Raji (cell line): Measurements from ENCODE around the gene TUBGCP6.

Experiments used
- POLR2A ChIP-seq: IDR thresholded peaks from 2 replicates; pipeline ENCODE4 v1.6.1; 2011; ENCODE audit warnings: low read depth, low read length, control low read depth; ENCODE audit not compliant: insufficient read depth

TUBGCP6 gene

GRCh38 chr22:50260434-50260800 lies 15.6 kb upstream of the TUBGCP6 start:
- TF ChIP-seq POLR2A = no peak

GRCh38 chr22:50259302-50259701 lies 14.5 kb upstream of the TUBGCP6 start:
- TF ChIP-seq POLR2A = no peak

DNA sequence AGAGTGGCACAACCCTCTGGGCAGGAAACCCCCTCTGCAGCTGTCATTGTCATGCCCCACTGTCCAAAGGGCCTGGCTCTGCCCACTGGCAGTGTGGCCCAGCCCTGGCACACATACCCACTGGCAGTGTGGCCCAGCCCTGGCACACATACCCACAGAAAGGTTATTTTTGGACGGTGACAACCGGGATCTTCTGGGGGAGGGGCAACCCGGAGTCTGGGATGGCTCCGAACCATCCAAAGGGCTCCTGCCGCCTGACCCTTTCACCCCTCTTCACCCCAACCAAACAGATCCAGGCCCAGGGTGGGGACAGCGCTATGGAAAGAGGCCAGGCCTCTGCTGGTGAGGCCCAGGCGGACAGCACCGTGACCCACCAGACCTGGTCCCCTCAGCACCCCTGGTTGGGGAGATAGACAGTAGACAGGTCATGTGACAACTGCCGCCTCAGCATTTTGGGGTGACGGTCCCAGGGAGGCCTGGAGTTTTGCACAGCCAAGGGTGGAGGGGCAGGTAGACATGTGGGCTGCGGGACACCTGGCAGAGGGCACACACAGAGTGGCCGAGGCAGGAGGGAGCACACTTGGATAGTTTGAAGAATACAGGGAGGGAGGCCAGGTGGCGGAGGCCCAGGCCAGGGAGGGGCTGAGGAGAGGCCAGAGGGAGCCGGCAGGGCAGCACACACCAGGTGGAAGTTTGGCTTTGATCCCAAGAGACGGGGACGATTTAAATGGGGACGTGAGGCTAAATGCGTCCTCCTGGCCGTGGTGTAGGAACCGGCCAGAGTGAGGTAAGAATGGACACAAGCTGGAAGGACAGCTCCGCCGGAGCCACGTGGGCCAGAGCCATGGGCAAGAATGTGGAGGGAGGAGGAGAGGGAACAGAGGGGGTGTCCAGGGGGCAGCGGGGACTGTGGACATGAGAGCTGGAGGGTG lies 13.8 kb upstream of the TUBGCP6 start:
- TF ChIP-seq POLR2A = no peak

DNA sequence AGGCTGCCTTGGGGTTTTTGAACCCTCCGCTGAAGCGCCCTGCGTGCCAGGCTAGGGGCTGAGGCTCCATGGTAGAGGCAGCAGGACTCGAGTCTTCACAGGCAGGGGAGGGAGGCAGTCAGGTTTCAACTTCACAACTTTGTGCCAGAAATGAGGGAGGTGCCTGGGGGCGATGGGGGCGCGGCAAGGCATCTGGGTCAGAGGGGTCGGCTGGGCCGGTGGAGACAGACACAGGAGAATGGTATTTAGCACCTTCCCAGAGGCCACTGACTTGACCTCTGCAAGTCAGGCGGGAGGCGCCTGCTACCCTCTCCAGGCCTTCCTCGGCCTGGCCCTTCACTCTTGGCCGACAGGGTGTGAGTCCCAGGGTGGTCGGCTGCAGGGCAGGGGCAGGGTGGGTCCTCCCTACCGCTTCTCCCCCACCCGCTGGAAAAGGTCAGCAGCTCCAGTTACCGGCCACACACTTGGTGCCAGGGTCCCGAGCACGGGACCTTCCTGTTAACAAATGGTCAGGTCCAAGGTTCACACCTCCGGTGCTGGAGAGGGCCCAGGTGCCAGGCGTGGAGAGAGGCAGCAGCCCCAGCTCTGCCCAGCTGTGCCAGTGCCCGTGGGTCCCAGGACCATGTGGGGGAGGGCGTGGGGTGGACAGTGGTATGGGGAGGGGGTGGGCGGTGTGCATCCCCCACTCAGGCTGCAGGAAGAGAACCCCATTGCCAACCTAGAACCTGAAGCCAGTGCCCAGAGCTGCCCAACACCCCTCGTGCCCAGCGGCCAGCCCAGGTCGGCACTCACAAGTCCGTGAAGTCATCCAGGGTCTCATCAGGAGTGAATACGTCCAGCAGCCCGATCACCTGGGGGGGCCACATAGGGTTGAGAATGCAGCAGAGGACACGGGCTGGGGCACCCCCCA lies 12.9 kb upstream of the TUBGCP6 start:
- no peak for TF ChIP-seq POLR2A

DNA sequence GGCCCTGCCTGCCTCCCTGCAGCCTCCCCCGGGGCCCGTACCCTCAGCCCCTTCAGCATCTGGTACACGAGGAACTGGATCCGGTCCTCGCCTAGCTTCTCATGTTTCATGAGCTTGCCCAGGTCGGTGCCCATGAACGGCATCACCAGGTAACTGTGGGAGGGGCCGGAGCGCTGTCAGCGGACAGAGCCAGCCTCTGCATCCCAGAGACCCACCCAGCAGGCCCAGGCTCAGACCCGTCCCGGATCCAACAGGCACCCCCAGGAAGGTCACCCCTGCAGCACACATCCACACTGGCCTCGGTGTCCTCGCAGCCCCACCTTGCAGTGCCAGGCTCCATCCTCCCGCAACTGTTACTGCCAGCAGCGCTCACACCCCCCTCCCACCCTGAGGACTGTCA lies 12.2 kb upstream of the TUBGCP6 start:
- TF ChIP-seq POLR2A = no peak

GRCh38 chr22:50256258-50256862 lies 11.5 kb upstream of the TUBGCP6 start:
- TF ChIP-seq POLR2A = no peak

- TF ChIP-seq POLR2A = no peak
Measured at GRCh38 chr22:50255607-50256006, 10.8 kb upstream of the TUBGCP6 start.

GRCh38 chr22:50255099-50255498 lies 10.3 kb upstream of the TUBGCP6 start:
- no peak for TF ChIP-seq POLR2A

DNA sequence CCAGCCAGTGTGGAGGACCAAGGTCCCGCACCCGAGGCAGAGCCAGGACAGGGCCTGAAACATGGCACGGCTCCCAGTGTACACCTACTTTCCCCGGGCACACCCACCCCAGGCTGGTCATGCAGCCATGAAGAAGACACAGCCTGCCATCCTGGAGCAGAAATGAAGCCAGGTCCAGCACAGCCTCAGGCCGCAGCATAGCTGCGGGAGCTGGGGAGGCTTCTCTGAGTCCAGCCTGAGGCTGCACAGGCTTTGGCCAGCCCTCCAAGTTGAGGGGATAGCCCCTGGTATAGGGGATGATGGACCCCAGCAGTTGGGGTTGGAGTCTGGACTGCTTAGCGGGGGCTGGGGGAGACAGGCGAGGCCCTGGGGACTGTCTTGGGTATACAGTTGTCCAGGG lies 9.1 kb upstream of the TUBGCP6 start:
- TF ChIP-seq POLR2A = no peak

GRCh38 chr22:50253046-50253915 lies 8.5 kb upstream of the TUBGCP6 start:
- TF ChIP-seq POLR2A = no peak

DNA sequence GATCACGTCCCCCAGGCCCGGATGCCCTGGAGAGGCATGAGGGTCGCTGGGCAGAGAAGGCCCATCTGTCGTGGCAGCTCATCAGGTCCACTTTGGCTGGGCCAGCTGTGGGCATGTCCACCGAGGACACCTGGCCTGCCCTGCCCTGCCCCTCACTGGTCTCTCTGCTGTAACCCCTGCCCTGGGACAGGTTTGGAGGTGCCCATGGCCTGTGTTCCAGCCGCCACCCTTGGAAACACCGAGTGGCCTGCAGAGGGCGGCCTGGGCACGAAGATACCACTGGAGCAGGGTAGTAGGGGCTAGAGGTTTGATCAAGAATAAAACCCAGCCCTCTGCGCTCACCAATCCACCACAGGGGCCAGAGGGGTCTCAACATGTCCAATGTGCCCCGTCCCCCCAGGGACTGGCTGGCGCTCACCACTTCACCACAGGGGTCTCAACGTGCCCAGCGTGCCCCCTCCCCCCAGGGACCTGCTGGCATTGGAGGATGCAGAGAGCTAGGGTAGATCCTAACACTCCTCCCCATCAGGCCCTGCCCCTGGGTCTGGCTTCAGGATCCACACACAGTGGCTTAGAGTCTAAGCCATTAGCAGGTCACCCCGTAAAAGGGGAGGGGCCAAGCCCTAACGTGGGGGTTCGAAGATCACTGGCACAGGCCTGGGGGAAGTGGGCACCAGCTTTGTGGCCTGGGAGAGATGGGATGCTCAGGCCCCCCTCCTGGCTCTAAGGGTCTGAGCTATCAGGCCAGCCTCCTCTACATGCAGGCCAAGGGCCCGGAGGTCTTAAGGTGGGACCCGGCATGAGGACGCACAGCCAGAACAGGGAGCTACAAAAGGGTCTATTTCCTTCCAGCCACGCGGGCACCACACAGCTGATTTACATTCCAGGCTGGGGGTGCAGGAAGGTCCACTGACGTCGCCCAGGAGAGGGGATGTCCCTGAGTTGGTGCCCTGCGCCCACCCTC lies 7.5 kb upstream of the TUBGCP6 start:
- TF ChIP-seq POLR2A = no peak; the same call in 1 of the 2 replicates

GRCh38 chr22:50251477-50252081 lies 6.8 kb upstream of the TUBGCP6 start:
- TF ChIP-seq POLR2A = no peak

- TF ChIP-seq POLR2A = peak; percentile 76
Measured at GRCh38 chr22:50250555-50251476, 6.0 kb upstream of the TUBGCP6 start, which contains the start of gene HDAC10. Gene HDAC10 (minus strand): TSS chr22:50251265. CDS start chr22:50251032, 233 bp downstream.
